GM12865 (cell line): ENCODE data around the gene DNAJC24.

Experiments used
- DNase-seq: peaks from one replicate; pipeline ENCODE4 v3.0.0; 2010; ENCODE audit warnings: low read depth
- H3K4me3 ChIP-seq: 2 replicates; pipeline ENCODE4 v1.5.1; 2011; ENCODE audit warnings: mild to moderate bottlenecking, low read depth, low read length, control low read depth
- TF ChIP-seq, protein P1 (sequence below): IDR thresholded peaks from 2 replicates; pipeline ENCODE4 v1.5.1; 2011; ENCODE audit warnings: low read length, control low read depth, low read depth, inconsistent platforms; ENCODE audit not compliant: insufficient read depth; ENCODE audit errors: missing control alignments

DNAJC24 gene

GRCh38 chr11:31337806-31338205 is 31.9 kb upstream of the DNAJC24 start:
- DNase-seq: no peak
- H3K4me3 ChIP-seq: no peak overlapping the region
- TF ChIP-seq, protein P1, sequence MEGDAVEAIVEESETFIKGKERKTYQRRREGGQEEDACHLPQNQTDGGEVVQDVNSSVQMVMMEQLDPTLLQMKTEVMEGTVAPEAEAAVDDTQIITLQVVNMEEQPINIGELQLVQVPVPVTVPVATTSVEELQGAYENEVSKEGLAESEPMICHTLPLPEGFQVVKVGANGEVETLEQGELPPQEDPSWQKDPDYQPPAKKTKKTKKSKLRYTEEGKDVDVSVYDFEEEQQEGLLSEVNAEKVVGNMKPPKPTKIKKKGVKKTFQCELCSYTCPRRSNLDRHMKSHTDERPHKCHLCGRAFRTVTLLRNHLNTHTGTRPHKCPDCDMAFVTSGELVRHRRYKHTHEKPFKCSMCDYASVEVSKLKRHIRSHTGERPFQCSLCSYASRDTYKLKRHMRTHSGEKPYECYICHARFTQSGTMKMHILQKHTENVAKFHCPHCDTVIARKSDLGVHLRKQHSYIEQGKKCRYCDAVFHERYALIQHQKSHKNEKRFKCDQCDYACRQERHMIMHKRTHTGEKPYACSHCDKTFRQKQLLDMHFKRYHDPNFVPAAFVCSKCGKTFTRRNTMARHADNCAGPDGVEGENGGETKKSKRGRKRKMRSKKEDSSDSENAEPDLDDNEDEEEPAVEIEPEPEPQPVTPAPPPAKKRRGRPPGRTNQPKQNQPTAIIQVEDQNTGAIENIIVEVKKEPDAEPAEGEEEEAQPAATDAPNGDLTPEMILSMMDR: no peak

- TF ChIP-seq, protein P1: peak; percentile 70
- DNase-seq: peak; percentile 46
- H3K4me3 ChIP-seq: no peak overlapping the region
These were observed 28.6 kb upstream of the DNAJC24 start for GRCh38 chr11:31340903-31341572.

GRCh38 chr11:31351168-31351567 is 18.5 kb upstream of the DNAJC24 start:
- TF ChIP-seq, protein P1: no peak
- no peak overlapping the region for H3K4me3 ChIP-seq
- no peak for DNase-seq

DNA sequence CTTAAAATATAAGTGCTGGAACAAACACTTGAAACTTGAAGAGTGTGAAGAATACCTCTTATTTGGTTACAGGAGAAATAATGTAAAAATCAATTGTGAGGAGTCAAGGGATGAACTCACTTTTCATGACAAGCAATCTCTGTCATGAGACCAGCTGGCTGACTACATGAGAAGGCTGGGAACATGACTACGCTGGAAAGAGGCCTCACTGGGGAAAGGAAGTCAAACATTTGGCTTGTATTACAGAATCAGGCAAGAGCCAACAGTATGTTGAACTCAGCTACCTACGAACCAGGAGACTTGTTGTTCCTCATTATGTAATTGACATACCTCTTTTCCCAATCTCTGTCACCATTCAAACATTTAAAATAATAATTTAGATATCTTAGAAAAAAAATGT is 14.5 kb upstream of the DNAJC24 start:
- no peak overlapping the region for H3K4me3 ChIP-seq
- DNase-seq: no peak
- TF ChIP-seq, protein P1: no peak

- no peak for DNase-seq
- TF ChIP-seq, protein P1: no peak
- H3K4me3 ChIP-seq: no peak overlapping the region
These were observed 13.8 kb upstream of the DNAJC24 start for GRCh38 chr11:31355817-31356216.

DNA sequence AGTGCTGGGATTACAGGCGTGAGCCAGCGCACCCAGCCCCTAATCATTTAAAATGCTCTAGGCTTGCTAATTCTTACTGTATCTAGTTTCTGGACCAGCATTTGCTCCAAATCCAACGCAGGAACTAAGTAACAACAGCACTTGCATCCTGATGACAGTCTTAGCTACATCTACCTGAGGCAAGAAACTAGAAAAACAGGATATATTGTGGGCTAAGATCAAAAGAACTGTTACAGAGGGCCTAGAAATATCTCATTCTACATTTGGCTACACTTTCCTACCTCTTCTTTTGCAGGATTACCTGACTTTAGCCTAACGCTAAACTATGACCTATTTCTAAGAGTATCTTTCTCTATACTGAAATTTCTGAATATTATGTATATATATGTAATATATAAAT is 7.9 kb upstream of the DNAJC24 start:
- TF ChIP-seq, protein P1: no peak
- no peak for DNase-seq
- no peak overlapping the region for H3K4me3 ChIP-seq

DNA sequence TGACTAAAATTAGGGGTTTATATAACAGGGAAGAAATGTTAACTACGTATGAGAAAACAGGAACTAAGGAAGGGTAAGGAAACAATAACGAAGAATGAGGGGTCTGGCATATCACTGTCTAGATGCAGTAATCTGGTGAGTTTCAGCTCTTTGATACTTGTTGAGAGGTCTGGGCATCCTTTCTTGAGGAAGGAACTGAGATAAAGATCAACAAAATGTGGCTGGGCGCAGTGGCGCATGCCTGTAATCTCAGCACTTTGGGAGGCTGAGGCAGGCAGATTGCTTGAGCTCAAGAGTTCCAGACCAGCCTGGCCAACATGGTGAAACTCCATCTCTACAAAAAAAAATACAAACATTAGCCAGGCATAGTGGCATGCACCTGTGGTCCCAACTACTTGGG is 2.9 kb upstream of the DNAJC24 start:
- DNase-seq: no peak
- TF ChIP-seq, protein P1: no peak

More for the DNA sequence above, 2.9 kb upstream of the DNAJC24 start:
- no peak overlapping the region for H3K4me3 ChIP-seq
